ENCODE results near the gene PDCL3. TPM values are rescaled to one million over a fixed set of nuclear protein-coding genes. Genes with fewer than 3 reads are reported as not detected.

Gene PDCL3
- total RNA-seq, 1 donor from 2014 or later: 42.5 TPM

DNA sequence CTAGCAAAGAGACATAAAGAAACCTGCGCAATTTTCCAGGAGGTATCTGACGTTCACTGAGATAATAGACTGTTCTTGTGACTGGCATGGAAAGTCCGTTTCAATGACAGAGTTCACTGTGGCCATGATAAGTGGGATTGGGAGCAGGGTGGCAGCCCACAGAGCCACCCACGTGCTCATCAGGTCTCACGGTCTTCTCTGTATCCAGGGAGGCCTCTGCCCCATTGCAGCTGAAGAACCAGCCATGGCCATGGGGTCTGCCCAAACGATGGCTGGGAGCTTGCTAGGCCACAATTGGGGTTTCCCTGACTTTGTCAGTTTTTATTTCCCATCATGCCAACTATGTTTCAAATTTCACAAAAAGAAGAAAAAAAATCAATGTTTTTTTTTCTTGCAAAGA lies 57.2 kb downstream of the PDCL3 start:
- no peaks in the 10 kb centered on the region for H3K9me3 Mint-ChIP-seq
- no peak overlapping the region for H3K27ac Mint-ChIP-seq
- intact Hi-C loops (cut with micrococcal nuclease): no loop called here
- no peaks in the 10 kb centered on the region for H3K4me1 Mint-ChIP-seq (ENCODE audit: low read depth)
- peaks cover 5% of the 10 kb centered on the region for H3K27me3 Mint-ChIP-seq (ENCODE audit: low read depth)
- H3K36me3 Mint-ChIP-seq (ENCODE audit: low read depth): no peaks in the 10 kb centered on the region
- no peak for DNase-seq (ENCODE audit: low spot score)
- no peak overlapping the region for H3K4me3 Mint-ChIP-seq (ENCODE audit: low read depth)

DNA sequence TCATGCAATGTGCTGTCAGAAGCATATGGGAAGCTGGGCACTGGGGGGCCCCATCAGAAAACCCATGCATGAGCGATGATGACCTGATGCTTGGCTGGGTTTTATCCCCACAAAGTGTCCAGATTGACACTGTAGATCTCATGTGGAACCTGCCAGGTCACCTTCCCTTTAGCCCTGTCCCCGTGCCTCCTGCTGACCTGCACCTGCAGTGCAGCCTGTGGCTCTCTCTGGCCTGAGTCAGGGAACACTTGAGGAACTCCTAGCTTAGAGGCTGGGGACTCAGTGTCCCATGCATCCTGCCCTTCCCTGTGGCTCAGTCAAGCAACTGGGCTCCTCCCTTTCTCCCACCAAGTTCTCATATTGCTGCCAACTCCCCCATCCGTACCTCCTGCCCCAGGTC lies 57.7 kb downstream of the PDCL3 start:
- no peak overlapping the region for H3K4me3 Mint-ChIP-seq (ENCODE audit: low read depth)
- H3K4me1 Mint-ChIP-seq (ENCODE audit: low read depth): no peaks in the 10 kb centered on the region
- DNase-seq (ENCODE audit: low spot score): no peak
- no peak overlapping the region for H3K27ac Mint-ChIP-seq
- H3K9me3 Mint-ChIP-seq: no peaks in the 10 kb centered on the region
- H3K36me3 Mint-ChIP-seq (ENCODE audit: low read depth): no peaks in the 10 kb centered on the region
- intact Hi-C loops (cut with micrococcal nuclease): no loop called here
- H3K27me3 Mint-ChIP-seq (ENCODE audit: low read depth): peaks cover 5% of the 10 kb centered on the region

DNA sequence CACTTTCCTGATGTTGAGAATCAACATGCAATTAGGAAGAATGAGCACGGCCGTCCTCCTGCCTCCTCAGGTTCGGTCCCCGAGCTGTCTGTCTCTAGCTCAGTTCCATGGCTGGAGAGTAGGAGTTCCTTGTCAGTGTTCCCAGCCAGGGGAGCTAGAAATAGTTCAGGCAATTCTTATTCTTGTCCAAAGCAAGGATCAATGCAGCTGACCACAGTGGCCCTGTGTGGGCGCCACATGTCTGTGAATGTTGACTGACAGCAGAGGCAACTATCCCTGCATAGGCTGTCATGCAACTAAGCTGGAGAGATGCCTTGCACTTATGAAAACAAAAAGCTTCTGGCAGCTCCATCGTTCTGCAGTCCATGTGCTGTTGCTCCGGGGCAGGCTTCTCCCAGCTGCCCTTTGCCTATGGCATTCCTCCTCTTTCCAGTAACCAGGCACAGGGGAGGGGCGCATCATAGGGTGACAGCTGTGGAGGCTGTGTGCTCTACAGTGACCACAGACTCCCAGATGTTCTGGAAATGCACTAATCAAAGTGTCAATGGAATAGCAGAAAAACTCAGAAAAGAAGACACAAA lies 58.7 kb downstream of the PDCL3 start:
- DNase-seq (ENCODE audit: low spot score): no peak
- H3K27me3 Mint-ChIP-seq (ENCODE audit: low read depth): peaks cover 13% of the 10 kb centered on the region
- no peaks in the 10 kb centered on the region for H3K36me3 Mint-ChIP-seq (ENCODE audit: low read depth)
- intact Hi-C loops (cut with micrococcal nuclease): no loop called here
- H3K9me3 Mint-ChIP-seq: no peaks in the 10 kb centered on the region
- no peak overlapping the region for H3K4me3 Mint-ChIP-seq (ENCODE audit: low read depth)
- H3K4me1 Mint-ChIP-seq (ENCODE audit: low read depth): no peaks in the 10 kb centered on the region
- H3K27ac Mint-ChIP-seq: no peak overlapping the region

DNA sequence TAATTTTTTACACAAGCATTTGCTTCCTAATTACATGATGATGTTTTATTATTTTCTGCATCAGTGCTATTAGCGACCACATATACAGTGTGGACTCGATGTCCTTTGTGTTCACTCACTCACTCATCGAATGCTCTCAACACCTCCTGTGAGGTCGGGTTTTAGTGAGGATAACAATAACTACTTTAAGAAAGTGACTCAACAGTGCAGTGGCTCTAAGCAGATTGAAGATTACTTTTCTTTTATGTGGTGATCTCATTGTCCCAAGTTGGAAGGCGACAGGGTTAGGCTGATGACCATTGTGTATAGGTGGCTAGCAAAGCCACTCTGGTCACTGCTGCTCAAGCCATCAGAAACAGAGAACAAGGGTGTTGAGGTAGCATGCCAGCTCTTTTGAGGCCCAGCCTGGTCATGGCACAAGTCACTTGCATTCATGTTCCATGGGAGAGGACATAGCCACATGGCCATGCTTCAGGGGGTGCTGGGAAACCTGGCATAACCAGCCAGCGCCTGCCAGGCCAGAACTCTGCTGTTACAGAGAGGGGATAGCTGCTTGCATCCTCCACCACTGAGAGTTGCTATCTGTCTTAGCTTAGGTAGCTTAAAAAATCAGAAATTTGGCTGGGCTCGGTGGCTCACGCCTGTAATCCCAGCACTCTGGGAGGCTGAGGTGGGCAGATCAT lies 60.4 kb downstream of the PDCL3 start:
- Mint-ChIP-seq H3K36me3 (ENCODE audit: low read depth) (no peaks in the 10 kb centered on the region), H3K27me3 (ENCODE audit: low read depth) (peaks cover 13% of the 10 kb centered on the region), H3K9me3 (no peaks in the 10 kb centered on the region), H3K4me3 (ENCODE audit: low read depth) (no peak overlapping the region), H3K27ac (no peak overlapping the region), H3K4me1 (ENCODE audit: low read depth) (peaks cover 3% of the 10 kb centered on the region)
- no peak for DNase-seq (ENCODE audit: low spot score)
- intact Hi-C loops (cut with micrococcal nuclease): no loop called here

DNA sequence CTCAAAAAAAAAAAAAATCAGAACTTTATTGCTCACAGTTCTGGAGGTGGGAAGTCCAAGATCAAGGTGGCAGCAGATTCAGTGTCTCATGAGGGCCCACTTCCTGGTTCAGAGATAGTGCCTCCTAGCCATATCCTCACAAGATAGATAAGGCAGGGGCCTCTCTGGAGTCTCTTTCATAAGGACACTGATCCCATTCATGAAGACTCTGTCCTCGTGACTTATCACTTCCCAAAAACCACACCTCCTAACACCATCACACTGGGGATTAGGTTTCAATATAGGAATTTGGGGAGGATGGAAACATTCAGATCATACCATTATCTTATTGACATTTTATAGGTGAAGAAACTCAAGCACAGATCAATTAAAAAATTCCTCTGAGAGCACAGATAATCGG lies 61.1 kb downstream of the PDCL3 start:
- no peaks in the 10 kb centered on the region for H3K9me3 Mint-ChIP-seq
- H3K4me1 Mint-ChIP-seq (ENCODE audit: low read depth): peaks cover 3% of the 10 kb centered on the region
- H3K4me3 Mint-ChIP-seq (ENCODE audit: low read depth): no peak overlapping the region
- DNase-seq (ENCODE audit: low spot score): no peak
- H3K27me3 Mint-ChIP-seq (ENCODE audit: low read depth): peaks cover 11% of the 10 kb centered on the region
- H3K36me3 Mint-ChIP-seq (ENCODE audit: low read depth): no peaks in the 10 kb centered on the region
- intact Hi-C loops (cut with micrococcal nuclease): no loop called here
- H3K27ac Mint-ChIP-seq: no peak overlapping the region

DNA sequence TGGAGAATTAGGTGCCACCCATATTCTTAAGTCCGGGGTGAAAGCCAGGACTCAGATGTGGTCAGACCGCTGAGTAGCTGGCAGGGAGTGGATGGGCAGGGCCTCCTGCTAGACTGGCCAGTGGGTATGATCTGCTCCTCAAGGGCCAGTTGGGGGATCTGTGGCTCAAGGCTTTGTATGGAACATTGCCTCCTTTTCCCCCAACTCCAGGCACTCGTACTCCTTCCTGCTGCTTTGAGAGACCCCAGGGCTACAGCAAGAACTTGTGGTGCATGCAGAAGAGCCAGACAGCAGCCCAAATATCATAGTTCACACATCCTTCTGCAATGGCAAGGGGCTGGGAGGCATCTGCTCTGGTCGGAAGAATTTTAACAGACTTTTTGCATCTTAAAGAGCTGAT lies 61.7 kb downstream of the PDCL3 start:
- peaks cover 11% of the 10 kb centered on the region for H3K27me3 Mint-ChIP-seq (ENCODE audit: low read depth)

DNA sequence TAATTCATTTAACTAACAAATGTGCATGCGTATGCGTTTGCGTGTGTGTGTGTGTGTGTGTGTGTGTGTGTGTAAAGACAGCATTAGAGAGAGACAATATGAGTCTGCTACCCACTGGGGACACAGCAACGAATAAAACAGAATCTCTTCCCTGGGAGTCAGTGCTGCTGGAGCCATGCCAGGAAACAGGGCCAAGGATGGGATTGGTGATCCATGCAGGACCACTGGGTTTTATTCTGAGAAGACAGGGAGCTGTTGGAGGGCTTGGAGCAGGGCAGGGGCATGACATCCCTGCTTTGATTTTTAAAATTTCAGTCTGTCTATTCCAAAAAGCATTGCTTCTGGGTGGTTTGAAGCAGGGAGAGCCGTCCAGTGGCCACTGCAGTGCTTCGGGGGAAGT lies 62.9 kb downstream of the PDCL3 start:
- peaks cover 9% of the 10 kb centered on the region for H3K27me3 Mint-ChIP-seq (ENCODE audit: low read depth)
- no peak overlapping the region for H3K27ac Mint-ChIP-seq
- peaks cover 15% of the 10 kb centered on the region for H3K4me1 Mint-ChIP-seq (ENCODE audit: low read depth)
- intact Hi-C loops (cut with micrococcal nuclease): no loop called here
- H3K36me3 Mint-ChIP-seq (ENCODE audit: low read depth): no peaks in the 10 kb centered on the region
- no peaks in the 10 kb centered on the region for H3K9me3 Mint-ChIP-seq
- no peak for DNase-seq (ENCODE audit: low spot score)
- H3K4me3 Mint-ChIP-seq (ENCODE audit: low read depth): no peak overlapping the region

More for the DNA sequence above, 61.7 kb downstream of the PDCL3 start:
- Mint-ChIP-seq H3K4me3 (ENCODE audit: low read depth) (no peak overlapping the region), H3K4me1 (ENCODE audit: low read depth) (peaks cover 3% of the 10 kb centered on the region), H3K36me3 (ENCODE audit: low read depth) (no peaks in the 10 kb centered on the region), H3K27ac (no peak overlapping the region), H3K9me3 (no peaks in the 10 kb centered on the region)
- intact Hi-C loops (cut with micrococcal nuclease): no loop called here
- no peak for DNase-seq (ENCODE audit: low spot score)

Other genes starting within 250 kb of the PDCL3 start
- 0.21 and 0.28 TPM in 2 replicates for gene LONRF2, start 240.5 kb upstream of the PDCL3 start, total RNA-seq
- gene CHST10, start 145.3 kb upstream of the PDCL3 start, total RNA-seq: 6.8 and 10.5 TPM in 2 replicates
- not detected in 2 replicates for gene NMS, start 92.5 kb upstream of the PDCL3 start, total RNA-seq

Data from activated T-helper 2 cell treated with anti-CD3 and anti-CD28 coated beads, Interferon-gamma antibody, Interleukin-2, Interleukin-4, amounts not matched to agents 10 μg/mL and 5 μg/mL and 100 μg/mL, durations not matched to agents 14 hours and 24 hours and 36 hours (primary cell).